OCI-LY7 (cell line): ENCODE data around the gene RIMS1. TPM values are rescaled to one million over a fixed set of nuclear protein-coding genes. Genes with fewer than 3 reads are reported as not detected.

ENCODE experiments used
- BruUV-seq: library from RNA; stranded (reverse); fragments of 400-500 nt; replicated peaks from 2 replicates; lab custom pipeline; 2021; lab: Mats Ljungman, UMichigan
- CTCF ChIA-PET: fragments of 300-600 bp; sonication (Branson Sonifier 250); formaldehyde crosslinking; loops from one replicate; lab custom pipeline; 2022; ENCODE audit warnings: antibody characterized with exemption; ENCODE audit not compliant: unreplicated experiment; lab: Charles Lee
- POLR2A ChIA-PET: fragments of 300-600 bp; sonication (Branson Sonifier 250); formaldehyde crosslinking; loops from one replicate; lab custom pipeline; 2022; ENCODE audit warnings: antibody characterized with exemption; lab: Charles Lee
- DNase-seq: peaks from one replicate; pipeline ENCODE4 v3.0.0-alpha.2; 2015; ENCODE audit warnings: low spot score
- H2AFZ ChIP-seq: fragments of 200-600 bp; sonication (generic), shearing (Covaris generic); 2 replicates; pipeline ENCODE4 v1.6.1; 2014; ENCODE audit warnings: mild to moderate bottlenecking, antibody characterized with exemption, low read length, moderate library complexity
- H3K27ac ChIP-seq: fragments of 200-600 bp; sonication (generic); 2 replicates; pipeline ENCODE4 v1.5.1; 2014; ENCODE audit warnings: mixed run types, low read depth, mild to moderate bottlenecking, moderate library complexity, low read length, inconsistent platforms; ENCODE audit not compliant: poor library complexity, severe bottlenecking
- H3K36me3 ChIP-seq: fragments of 200-600 bp; sonication (generic); 2 replicates; pipeline ENCODE4 v1.6.1; 2014; ENCODE audit warnings: mild to moderate bottlenecking, antibody characterized with exemption, low read length, moderate library complexity, mixed read lengths; ENCODE audit not compliant: insufficient read depth
- H3K4me1 ChIP-seq: fragments of 200-600 bp; sonication (generic); 2 replicates; pipeline ENCODE4 v1.5.1; 2014; ENCODE audit warnings: mild to moderate bottlenecking, low read length; ENCODE audit not compliant: insufficient read depth, poor library complexity, severe bottlenecking
- H3K4me2 ChIP-seq: fragments of 200-600 bp; sonication (generic); 2 replicates; pipeline ENCODE4 v1.6.1; 2014; ENCODE audit warnings: mild to moderate bottlenecking, low read length
- H3K4me3 ChIP-seq: fragments of 200-600 bp; sonication (generic); 2 replicates; pipeline ENCODE4 v1.5.1; 2014; ENCODE audit warnings: mild to moderate bottlenecking, low read depth, low read length; ENCODE audit not compliant: poor library complexity, severe bottlenecking
- H3K79me2 ChIP-seq: fragments of 200-600 bp; sonication (generic); 2 replicates; pipeline ENCODE4 v1.6.1; 2016; ENCODE audit warnings: low read depth, mild to moderate bottlenecking, low read length, moderate library complexity, mixed read lengths; ENCODE audit not compliant: insufficient read depth
- H3K9me2 ChIP-seq: fragments of 200-600 bp; sonication (generic); 2 replicates; pipeline ENCODE4 v1.6.1; 2016; ENCODE audit warnings: mild to moderate bottlenecking, low read length, mixed read lengths; ENCODE audit not compliant: insufficient read depth
- H3K9me3 ChIP-seq: fragments of 200-600 bp; sonication (generic); 2 replicates; pipeline ENCODE4 v1.6.1; 2014; ENCODE audit warnings: mild to moderate bottlenecking, mixed run types, low read length, mixed read lengths
- H4K20me1 ChIP-seq: fragments of 200-600 bp; sonication (generic); 2 replicates; pipeline ENCODE4 v1.6.1; 2014; ENCODE audit warnings: mild to moderate bottlenecking, antibody characterized with exemption, low read length, moderate library complexity, mixed read lengths; ENCODE audit not compliant: insufficient read depth
- CTCF ChIP-seq: fragments of 200-600 bp; sonication (generic); conservative IDR thresholded peaks from 2 replicates; pipeline ENCODE4 v1.5.1; 2014; ENCODE audit warnings: mild to moderate bottlenecking, antibody characterized with exemption, low read length, moderate library complexity, mixed read lengths
- EZH2phosphoT487 ChIP-seq: fragments of 200-600 bp; sonication (generic); IDR thresholded peaks from 2 replicates; pipeline ENCODE4 v1.6.1; 2018; ENCODE audit warnings: low read depth, borderline replicate concordance, mild to moderate bottlenecking, mixed run types, antibody characterized with exemption, low read length, moderate library complexity, mixed read lengths
- intact Hi-C: fragments of 100-400 bp; cut with micrococcal nuclease; formaldehyde crosslinking; loops from one replicate; pipeline ENCODE4 v1.10.0; 2022; ENCODE audit not compliant: unreplicated experiment
- total RNA-seq, 2 experiments: library from RNA; depleted of rRNA in 1 of 2; stranded (reverse); fragments of >200 nt in 1 of 2; shearing (Covaris generic) in 1 of 2; gene quantifications; 2 replicates each; pipeline ENCODE4 v1.2.3, GENCODE V29; 2014 to 2022

The RIMS1 gene
- total RNA-seq, 2 experiments from 2014 or later = not detected

GRCh38 chr6:71902261-71902660 lies 15.9 kb downstream of the RIMS1 start:
- intact Hi-C loops = no loop called here
- Histone ChIP-seq H3K4me2 (no peak overlapping the region), H3K27ac (no peak overlapping the region), H3K79me2 (no peaks in the 10 kb centered on the region), H4K20me1 (no peaks in the 10 kb centered on the region), H3K4me1 (no peaks in the 10 kb centered on the region), H2AFZ (no peak overlapping the region), H3K36me3 (no peaks in the 10 kb centered on the region), H3K9me2 (no peaks in the 10 kb centered on the region), H3K4me3 (no peak overlapping the region), H3K9me3 (no peaks in the 10 kb centered on the region)
- CTCF ChIA-PET = no interaction called here
- POLR2A ChIA-PET = interaction anchor here (1.9 kb wide), 1 partner anchor 12 kb away, joined by 7 read pairs; no protein-coding TSS in a partner anchor
- TF ChIP-seq CTCF (no peak), EZH2phosphoT487 (no peak)
- no peak for DNase-seq
- BruUV-seq = no TSS peak

- no peak overlapping the region for H3K27ac ChIP-seq
- ChIA-PET CTCF (no interaction called here), POLR2A (no interaction called here)
- H4K20me1 ChIP-seq = no peaks in the 10 kb centered on the region
- H2AFZ ChIP-seq = no peak overlapping the region
- H3K4me1 ChIP-seq = no peaks in the 10 kb centered on the region
- intact Hi-C loops = no loop called here
- H3K79me2 ChIP-seq = no peaks in the 10 kb centered on the region
- H3K9me3 ChIP-seq = no peaks in the 10 kb centered on the region
- H3K4me2 ChIP-seq = no peak overlapping the region
- no peaks in the 10 kb centered on the region for H3K9me2 ChIP-seq
- BruUV-seq = no TSS peak
- no peaks in the 10 kb centered on the region for H3K36me3 ChIP-seq
- TF ChIP-seq EZH2phosphoT487 (no peak), CTCF (no peak)
- no peak for DNase-seq
- H3K4me3 ChIP-seq = no peak overlapping the region
Observed at GRCh38 chr6:71906813-71907212, 20.5 kb downstream of the RIMS1 start.

GRCh38 chr6:71908162-71908765 lies 21.9 kb downstream of the RIMS1 start:
- ChIA-PET CTCF (no interaction called here), POLR2A (no interaction called here)
- no peak overlapping the region for H2AFZ ChIP-seq
- H4K20me1 ChIP-seq = no peaks in the 10 kb centered on the region
- H3K4me1 ChIP-seq = no peaks in the 10 kb centered on the region
- intact Hi-C loops = no loop called here
- no peak overlapping the region for H3K4me3 ChIP-seq
- no peak for DNase-seq
- H3K36me3 ChIP-seq = no peaks in the 10 kb centered on the region
- BruUV-seq = no TSS peak
- no peaks in the 10 kb centered on the region for H3K9me3 ChIP-seq
- H3K4me2 ChIP-seq = no peak overlapping the region
- TF ChIP-seq EZH2phosphoT487 = no peak
- TF ChIP-seq CTCF = no peak
- H3K9me2 ChIP-seq = no peaks in the 10 kb centered on the region
- no peak overlapping the region for H3K27ac ChIP-seq
- no peaks in the 10 kb centered on the region for H3K79me2 ChIP-seq
